NCI-H748 treated with DMSO at 0.1 percent for 48 hours (cell line): ENCODE data around the gene TMSB4X.
"Not testable (repeated sequence)": the region's sequence is repeated elsewhere in the genome, so short reads cannot be mapped to it uniquely, and the experiment has no call there.

Experiments
- DNase-seq: peaks from one replicate; lab custom pipeline; 2025; lab: John Stamatoyannopoulos, UW

TMSB4X gene

DNA sequence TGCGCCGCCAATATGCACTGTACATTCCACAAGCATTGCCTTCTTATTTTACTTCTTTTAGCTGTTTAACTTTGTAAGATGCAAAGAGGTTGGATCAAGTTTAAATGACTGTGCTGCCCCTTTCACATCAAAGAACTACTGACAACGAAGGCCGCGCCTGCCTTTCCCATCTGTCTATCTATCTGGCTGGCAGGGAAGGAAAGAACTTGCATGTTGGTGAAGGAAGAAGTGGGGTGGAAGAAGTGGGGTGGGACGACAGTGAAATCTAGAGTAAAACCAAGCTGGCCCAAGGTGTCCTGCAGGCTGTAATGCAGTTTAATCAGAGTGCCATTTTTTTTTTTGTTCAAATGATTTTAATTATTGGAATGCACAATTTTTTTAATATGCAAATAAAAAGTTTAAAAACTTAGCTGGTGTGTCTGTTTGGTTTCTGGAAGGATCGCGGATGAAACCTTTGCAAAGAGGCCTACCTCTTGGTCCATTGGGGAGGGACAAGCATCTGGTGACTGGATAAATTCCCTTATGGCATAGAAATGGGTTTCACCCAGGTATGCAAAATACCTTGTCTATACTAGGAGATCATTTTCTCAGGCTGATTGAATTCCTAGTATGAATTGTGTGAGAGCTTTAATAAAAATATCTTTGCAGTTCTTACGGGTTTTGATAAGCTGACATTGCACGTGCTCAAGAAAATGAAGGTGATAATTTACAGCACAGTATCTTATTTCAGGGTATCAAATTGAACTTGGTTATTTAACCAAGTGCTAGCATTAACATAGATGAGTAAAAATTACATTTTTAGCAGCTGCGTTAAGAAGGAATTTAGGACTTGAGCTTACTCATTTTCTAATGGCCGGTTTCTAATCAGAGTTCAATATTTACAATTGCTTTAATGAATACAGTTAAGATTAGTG lies 2.2 kb downstream of the TMSB4X start:
- not testable (repeated sequence) for DNase-seq

DNA sequence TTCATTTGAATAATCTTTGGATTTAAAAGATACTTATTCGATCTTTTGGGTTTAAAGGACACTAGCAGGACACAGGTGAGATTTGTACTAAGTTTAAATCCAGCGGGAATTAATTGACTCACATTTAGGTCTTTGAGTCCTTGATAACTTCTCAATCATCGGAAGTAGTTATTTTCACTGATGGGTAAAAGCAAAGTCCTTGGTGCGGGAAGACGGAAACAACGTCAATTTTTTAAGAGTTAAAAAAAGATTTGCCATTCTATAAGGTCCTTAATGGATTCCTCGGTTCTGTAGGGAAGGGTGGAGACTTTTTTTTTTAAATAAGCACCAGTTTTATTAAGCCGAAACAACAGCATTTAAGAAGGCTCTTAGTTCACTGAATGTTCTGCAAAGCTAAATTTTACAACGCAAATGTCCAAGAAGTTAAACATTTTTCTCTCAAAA lies 2.9 kb downstream of the TMSB4X start:
- DNase-seq = no peak

DNA sequence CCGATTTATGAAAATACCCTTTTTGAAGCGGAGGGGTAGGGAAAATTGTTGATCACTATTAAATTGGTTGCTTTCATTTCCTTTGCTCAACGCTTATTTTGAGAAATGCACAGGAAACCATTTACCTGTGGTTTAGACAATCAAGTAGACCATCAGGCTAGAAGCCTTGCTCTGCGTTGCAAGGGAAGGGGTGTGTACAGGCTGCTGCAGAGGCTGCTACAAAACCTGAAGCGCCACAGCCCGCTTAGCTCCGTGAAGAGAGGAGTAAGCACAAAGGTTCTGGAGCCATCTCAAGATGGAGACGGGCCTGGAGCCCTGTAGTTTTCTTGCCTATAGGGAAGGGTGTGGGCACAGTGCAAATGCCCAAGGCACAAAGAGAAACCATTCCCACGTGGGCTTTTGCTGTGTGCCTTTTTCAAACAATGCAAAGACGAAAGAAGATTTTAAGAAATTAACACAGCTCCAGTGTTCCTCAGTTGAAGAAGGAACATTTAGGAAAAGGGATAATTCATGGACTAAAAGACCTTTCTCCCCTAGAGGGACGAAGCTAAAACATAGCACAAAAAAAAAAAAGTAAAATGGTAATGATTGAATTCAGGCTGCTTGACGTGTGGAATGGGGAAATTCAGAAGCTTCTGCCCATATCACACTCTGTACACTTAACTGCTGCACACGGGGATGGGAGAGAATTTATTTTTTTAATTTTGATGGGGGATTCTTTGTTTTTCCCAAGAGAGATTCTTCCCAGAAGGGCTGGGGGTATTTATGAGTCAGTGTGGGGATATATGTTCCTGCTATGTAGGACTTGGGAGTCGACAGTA lies 3.5 kb downstream of the TMSB4X start:
- DNase-seq = peak; percentile 35

DNA sequence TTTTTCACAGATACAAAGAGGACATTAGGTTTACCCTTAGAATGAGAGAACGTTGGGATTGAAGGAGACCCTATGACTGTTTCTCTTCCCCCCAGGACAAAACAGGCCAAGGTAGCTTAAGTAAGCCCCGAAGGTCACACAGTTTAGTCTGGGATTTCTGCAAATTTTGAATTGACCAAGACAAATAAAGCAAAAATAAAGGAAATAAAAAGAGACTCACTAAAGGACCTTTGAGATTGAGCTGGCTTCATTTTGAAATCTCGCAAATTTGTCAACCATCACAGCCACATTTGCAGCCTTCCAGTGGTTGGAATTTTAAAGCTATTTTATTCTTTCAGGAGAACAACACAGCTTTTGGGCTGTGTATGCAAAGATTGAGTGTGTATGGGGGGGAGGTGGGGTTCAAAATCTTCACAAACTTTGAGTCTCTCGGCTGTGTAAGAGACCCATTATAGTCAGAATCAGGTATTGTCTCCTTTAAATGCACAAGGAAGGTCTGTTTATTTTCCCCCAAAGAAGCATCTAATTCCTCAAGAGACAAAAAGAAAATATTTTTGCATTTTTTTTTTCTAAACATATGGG lies 4.2 kb downstream of the TMSB4X start:
- DNase-seq = no peak

DNA sequence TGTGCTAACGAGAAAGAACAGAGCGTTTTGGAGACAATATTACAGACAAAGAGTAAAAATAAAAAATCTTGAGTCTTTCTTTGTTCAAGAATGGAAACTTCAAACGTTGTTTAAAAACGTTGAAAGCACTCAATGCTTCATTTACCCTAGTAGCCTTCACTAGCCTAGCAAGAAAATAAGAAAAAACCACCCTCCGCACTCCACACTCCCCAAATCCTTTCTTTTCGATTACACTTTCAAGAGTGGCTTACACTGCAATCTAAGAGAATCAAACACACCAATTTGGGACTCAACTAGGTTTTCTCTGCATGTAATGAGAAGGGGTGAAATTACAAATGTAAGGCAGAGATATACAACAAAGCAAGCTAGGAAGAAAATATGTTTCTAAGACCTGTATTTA lies 4.7 kb downstream of the TMSB4X start:
- DNase-seq = no peak

DNA sequence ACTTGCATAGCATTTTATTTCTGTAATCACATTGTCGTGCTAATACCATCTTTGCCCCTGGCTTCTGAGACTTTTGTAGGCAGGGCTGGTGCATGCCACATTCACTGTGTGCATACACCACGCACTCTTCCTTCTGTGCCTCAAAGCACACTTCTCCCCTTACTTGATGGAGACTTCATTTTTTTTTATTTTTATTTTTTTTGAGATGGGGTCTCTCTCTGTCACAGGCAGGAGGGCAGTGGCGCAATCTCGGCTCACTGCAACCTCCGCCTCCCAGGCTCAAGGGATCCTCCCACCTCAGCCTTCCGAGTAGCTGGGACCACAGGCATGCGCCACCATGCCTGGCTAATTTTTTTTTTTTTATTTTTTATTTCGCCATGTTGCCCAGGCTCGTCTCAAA lies 5.1 kb downstream of the TMSB4X start:
- DNase-seq = not testable (repeated sequence)

DNA sequence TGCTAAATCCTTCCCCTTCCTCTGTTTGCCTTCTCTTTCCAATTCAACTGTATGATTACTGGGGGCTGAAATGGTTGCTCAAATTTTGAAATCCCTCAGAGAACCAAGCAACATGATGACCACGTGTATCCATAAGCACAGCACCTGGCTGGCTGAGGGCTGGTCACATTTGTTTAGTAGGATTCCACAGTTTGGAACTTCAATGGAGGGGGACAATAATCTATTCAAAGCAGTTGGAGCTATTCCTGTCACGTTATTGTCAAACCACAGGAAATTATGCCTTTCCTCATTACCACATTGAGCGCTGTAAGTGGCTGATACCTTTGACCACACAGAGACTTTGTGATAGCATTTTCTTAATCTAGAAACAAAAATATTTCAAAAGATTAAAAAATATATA lies 7.0 kb downstream of the TMSB4X start:
- no peak for DNase-seq

DNA sequence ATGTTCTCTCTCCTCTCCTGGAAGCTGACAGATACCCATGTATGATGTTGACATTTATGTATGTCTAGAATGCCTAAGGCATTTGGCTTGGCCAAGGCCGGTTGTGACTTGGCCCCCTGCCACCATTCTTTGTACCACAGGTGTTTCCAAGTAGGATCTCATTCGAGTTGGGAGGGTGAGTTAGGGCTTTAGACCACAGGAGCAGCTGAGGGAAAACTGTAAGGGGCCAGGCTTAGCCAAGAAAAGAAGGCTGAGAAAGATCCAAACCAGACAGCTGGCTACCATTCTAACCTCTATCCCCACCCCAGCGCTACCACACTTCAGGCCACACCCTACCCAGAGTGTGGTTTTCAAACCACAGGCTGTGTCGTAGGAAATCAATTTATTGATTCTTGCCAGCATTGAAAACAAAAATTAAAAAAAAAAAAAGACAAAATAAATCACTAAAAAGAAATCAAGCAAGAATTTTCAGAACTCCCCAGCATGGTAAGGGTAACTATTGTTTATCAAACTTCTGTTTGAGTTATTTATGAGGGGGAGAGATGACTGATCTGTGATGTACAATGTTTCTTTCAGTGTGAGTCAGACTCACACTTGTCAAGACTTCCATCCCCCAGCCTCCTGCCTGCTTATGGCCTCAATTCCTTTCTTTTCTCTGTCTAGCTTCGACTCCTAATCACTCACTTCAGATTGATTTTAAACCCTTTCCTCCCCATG lies 9.9 kb downstream of the TMSB4X start:
- no peak for DNase-seq

DNA sequence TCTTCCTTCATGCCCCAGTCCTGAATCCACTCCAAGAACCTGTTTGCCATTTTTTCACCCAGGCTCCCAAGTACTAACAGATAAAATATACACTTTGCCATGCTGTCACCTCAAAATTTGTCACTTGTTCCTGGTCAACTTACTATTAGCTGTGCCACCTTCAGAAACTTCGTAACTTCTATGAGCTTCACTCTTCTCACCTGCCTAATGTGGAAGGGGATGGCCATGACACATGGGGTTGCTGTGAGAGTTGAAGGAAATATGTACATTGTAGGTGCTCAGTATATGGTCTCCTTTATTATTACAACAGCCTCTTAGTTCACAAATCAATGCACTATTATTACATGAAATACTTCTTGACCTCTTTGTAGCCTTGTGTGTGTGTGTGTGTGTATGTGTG lies 10.4 kb downstream of the TMSB4X start:
- DNase-seq = no peak

DNA sequence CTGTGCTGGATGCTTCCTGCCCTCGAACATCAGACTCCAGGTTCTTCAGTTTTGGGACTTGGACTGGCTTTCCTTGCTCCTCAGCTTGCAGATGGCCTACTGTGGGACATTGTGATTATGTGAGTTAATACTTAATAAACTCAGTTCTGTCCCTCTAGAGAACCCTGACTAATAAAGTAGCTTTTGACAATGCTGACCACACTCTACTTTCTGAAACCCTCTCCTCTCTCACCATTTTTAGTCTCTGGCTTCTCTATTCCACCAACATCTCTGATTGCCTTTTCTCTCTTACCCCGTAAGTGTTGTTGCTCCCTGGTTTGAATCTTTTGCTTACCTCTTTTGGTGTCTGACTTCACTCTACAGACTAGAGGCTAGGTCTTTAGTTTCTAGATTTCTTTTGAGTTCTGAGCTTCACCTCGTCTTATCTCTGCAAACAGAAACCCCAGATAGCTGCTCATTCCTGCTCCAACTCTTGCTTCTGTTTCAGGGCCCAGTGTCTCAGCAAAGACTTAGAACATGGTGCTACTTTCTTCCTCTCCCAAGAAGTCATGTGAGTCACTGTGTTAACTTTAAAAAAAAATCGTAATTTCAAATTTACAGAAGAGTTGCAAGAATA lies 11.4 kb downstream of the TMSB4X start:
- no peak for DNase-seq

DNA sequence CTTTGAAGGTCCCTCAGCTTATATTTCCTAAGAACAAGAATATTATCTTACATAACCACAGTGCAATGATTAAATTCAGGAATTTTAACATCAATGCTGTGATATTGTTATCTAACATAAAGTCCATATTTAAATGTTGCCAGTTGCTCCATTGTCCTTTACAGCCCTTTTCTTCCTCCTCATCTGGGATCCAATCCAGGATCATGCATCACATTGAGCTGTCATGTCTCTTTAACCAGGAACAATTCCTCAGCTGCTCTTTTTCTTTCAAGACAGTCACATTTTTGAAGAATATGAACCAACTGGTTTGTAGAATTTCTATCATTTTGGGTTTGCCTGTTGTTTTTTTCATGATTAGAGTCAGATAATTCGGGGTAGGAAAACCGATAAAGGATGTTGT lies 12.0 kb downstream of the TMSB4X start:
- no peak for DNase-seq

DNA sequence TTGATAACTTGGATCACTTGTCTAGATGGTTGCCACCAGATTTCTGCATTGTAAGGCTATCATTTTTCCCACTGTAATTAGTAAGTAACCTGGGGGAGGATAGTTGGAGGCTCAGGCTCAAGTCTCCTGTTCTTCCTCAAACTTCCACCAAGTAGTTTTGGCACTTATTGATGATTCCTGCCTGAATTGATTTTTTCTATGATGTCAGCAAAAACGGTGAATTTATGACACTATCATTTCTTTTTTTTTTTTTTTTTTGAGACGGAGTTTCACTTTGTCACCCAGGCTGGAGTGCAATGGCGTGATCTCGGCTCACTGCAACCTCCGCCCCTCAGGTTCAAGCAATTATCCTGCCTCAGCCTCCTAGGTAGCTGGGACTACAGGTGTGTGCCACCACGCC lies 12.4 kb downstream of the TMSB4X start:
- DNase-seq = no peak

DNA sequence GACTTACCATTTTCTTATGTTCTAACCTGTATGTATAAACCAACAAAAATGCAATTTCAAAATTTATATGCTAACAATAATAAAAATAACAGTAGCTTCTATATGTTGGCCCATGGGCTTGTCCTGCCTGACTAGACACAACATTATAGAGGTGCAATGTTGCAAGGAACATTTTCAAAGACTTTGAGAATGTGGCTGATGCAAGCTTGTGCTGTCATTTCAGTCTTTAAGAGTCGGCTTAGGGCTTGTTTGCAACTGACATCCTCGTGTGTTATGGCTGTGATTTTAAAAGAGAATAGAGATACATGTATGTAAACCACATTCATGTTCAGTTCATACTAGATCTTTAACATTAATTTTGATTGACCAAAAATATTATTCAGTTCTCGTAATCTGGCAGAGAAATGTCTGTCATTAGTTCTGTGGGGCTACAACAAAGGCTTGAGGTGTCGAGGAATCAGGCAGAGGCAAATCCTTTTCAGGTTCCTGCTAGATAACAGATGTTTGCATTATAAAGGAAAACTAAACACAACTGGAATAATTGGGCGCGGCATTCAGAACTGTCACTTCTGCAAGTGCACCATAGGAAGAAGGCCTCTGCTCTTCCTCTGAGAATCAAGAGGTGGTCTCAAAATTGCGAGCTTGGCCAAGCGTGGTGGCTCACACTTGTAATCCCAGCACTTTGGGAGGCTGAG lies 13.1 kb downstream of the TMSB4X start:
- DNase-seq = no peak

DNA sequence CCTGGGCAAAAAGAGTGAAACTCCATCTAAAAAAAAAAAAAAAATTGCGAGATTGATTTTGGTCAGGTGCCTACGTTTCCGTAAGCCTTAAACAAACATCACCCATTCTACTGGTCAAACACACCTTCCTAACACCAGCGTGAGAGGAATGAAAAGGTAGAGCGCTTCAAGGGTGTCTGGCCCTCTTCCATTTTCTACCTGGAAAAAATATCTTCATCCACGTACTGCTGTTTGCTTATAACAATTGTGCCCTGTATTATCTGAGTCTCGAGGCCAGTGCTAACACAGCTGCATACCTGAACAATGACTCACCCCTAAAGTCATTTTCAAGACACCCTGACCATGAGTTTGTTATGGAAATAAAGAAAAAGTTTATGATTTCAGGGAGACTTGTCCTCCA lies 13.9 kb downstream of the TMSB4X start:
- DNase-seq = peak; percentile 77

DNA sequence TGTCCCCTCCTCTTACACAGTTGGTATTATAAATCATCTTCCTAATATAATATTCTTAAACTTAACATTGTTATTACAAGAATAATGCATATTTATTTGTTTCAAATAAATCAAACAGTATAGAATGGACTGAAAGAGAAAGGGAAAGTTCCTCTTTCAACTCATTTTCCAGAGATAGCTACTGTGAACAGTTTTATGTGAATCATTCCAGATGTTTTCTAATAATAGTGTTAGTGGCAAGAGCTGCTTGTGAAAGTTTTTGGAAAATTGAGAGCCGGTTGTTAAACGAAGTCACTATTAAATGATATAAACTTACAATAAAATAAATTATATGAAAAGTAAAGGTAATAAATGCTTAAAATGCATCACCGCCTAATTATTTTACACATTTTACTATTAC lies 14.6 kb downstream of the TMSB4X start:
- DNase-seq = no peak

DNA sequence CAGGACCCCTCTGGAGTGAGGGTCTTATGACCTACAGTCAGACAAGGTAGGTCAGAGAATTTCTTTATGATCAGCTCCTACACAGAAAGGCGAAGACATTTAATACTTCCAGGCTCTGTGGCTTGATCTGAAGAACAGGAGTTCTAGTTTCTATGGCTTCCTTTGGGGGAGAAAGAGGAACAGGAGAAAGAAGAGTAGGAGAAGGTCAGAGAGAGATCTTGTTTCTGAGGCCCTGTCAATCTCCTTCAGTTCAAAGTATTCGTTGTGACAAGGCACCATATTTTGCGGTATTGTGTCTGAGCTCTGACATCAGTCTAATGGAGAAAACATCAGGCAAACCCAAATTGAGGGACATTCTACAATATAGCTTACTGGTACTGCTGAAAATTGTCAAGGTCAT lies 16.7 kb downstream of the TMSB4X start:
- DNase-seq = no peak

DNA sequence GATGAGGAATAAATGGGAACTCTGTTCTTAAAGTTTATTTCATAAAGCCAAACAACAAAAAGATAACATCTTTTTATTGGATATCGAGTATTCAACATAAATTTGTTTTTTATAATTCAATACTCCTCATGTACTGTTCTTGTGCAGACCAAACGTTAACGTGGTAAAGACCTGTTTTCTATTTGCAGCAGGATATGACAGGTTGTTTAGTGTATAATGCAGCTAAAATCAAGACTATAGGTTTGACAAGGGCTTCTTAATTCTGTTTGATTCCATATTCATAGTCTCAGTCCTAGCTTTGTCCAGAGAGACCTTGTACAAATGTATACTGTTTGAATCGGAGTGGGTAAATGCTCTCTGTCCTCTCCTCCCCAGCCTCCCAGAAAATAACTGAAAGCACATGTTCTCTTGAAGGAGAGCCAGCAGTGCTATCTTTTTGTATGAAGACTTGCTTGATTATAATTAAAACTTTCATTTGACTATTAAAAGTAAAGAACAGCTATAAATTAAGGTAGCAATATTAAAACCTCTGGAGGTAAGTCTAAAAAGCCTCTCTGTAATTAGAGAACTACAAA lies 17.7 kb downstream of the TMSB4X start:
- no peak for DNase-seq

DNA sequence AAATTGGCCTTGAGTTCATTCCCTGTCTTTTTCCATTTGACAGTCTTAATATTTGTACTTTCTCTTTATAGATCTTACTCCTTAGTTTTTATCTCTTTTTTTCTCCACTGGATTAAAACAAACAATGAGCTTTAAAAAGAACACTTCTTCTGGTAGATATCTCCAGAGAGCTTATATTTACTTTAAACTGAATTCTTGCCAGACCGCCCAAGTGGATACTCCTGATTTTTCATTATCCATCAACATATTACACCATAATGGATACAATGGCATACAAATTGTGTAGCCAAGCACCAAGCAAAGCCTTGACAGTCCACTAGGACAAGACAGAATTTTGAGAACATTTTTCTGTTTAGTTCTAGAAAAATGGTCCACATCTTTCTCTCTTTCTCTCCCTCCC lies 18.9 kb downstream of the TMSB4X start:
- DNase-seq = no peak

DNA sequence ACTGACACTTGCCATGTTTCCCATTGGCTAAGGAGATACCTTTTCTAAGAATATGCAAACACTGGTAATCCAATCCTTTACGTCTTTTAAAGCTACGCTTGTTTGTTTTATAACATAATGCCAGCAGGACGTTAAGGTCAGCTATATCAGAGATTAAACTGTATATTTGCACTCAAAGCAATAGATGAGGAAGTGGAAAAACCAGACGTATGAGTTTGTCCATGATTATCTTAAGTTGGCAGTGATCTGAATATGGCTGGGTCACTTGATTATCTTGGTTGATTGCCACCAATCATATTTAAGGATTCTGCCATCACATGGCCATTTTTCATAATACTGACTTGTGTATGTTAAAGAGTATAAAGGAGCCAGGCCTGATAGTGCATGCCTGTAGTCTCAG lies 19.4 kb downstream of the TMSB4X start:
- peak; percentile 12 for DNase-seq

DNA sequence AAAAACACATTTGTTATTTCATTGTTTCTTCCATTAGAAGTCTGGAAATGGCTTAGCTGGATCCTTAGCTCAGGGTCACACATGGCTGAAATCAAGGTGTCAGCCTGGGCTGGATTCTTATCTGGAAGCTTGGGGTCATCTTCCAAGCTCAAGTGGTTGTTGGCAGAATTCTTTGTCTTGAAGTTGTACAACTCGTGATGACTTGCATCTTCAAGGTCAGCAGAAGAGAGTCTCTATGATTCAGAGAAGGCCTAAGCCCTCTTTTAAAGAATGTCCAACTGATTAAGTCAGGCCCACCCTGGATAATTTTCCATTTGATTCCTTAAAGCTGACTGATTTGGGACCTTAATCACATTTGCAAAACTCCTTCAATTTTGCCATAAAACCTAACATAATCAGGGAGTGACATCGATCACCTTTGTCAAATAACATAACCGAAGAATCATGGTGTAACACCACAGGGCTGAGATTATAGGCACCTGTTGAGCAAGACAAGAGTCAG lies 22.1 kb downstream of the TMSB4X start:
- no peak for DNase-seq
